CD4-positive, alpha-beta T cell treated with Interleukin-1 beta for 1 hour (primary cell): Measurements from ENCODE around the gene GSPT1.
"Not testable (repeated sequence)": the region's sequence is repeated elsewhere in the genome, so short reads cannot be mapped to it uniquely, and the experiment has no call there.

Source experiments
- DNase-seq, 2 donors: peaks; one replicate each; pipeline ENCODE4 v3.0.0-alpha.2; 2020 to 2022

Gene GSPT1

GRCh38 chr16:11851294-11852091 is 64.3 kb downstream of the GSPT1 start, which contains the start of gene RSL1D1:
Gene RSL1D1, minus strand, starts transcription at chr16:11851542. Its CDS starts 30 bp downstream, at chr16:11851512.
- DNase-seq = peak; percentile 95 to 96

GRCh38 chr16:11848842-11849241 is 66.9 kb downstream of the GSPT1 start:
- no peak for DNase-seq

- DNase-seq = no peak
Measured at GRCh38 chr16:11844499-11844898, 71.3 kb downstream of the GSPT1 start.

GRCh38 chr16:11843861-11844260 is 71.9 kb downstream of the GSPT1 start:
- DNase-seq = no peak

DNA sequence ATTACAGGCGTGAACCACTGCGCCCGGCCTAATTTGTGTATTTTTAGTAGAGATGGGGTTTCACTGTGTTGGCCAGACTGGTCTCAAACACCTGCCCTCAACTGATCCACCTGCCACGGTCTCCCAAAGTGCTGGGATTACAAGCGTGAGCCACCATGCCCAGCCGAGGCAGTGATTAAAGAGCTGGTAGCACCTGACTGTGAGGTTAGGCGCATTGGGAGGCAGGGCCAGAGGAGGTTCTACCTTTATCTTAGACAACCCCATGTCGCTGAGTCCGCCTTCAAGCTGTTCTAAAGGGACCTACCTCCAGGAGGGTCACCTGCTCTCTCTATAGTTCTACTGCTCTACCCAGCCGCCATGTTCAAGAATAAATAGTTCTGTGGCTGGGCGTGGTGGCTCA is 72.5 kb downstream of the GSPT1 start:
- DNase-seq = no peak

DNA sequence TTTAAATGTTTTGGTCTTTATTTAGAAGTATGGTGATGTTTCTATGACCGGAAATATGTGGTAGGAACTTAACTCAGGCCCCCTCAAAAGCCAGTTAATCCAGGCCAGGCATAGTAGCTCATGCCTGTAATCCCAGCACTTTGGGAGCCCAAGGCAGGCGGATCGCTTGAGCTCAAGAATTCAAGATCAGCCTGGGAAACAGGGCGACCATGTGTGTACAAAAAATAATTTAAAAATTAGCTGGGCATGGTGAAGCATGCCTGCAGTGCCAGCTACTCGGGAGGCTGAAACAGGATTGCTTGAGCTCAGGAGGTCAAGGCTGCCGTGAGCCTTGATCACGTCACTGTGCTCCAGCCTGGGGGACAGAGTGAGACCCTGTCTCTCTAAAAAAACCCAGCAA is 74.7 kb downstream of the GSPT1 start:
- DNase-seq = no peak

GRCh38 chr16:11836650-11837244 is 79.0 kb downstream of the GSPT1 start:
- DNase-seq = no peak

DNA sequence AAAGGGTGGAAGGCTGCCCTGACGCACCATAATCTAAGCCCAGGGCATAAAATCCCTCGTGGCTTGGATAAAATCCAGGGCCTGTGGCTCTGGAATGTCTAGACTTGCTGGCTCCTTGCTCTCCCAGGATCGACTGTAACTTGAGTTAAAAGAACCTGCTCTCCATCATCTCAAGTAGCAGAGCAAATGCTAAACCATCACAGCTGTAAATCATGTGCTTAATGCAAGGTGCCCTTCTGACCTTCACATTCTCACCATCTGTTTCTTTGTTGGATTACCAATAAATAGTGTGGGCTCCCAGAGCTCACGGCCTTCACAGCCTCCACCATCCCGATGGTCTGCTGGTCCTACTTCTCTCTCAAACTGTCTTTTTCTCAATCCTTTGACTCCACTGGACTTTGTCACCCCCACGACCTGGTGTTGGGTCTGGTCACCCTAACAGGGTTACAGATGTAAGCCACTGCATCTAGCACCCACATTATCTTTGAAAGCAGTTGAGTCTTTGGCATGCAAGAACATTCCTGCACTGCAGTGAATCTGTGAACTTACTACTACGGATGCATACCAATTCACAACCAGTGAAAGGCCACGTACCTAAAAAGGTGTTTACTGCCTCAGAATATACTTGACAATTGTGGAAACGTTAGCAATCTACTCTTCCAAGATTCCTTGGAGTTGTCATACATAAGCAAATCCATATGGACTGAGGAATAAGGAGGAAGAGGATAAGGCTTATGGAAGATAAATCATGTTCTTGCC is 79.7 kb downstream of the GSPT1 start:
- DNase-seq = no peak

- no peak for DNase-seq
Measured at GRCh38 chr16:11835309-11835708, 80.4 kb downstream of the GSPT1 start.

DNA sequence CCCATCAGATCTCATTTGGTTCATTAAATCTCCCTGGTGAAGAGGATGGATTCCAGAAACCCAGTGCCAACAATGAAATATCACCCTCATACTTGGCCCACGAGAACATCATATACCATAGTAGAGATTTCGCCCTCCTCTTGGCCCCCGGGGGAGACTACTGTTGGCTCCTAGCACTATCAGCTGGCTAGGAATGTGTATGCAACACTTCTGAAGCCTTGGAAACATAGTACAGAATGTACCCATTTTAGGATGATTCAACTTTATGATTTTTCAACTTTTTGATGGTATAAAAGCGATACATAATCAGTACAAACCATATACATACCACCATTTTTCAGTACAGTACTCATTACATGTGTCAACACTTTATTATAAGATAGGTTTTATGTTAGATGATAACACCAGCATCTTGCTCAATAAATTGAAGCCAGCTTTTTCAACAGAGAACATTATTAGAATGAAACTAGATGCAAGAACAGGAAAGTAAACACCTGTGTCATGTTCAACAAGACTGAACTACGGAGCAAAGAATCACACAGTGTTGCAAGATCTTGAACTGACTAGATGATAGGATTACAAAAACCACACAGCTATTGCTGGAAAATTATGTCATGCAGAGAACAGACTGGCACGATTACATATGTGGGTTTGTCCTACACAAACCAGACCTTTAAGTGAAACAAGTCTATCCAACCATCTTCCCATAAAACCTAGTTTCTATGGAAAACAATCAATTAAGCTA is 81.6 kb downstream of the GSPT1 start:
- no peak for DNase-seq

GRCh38 chr16:11828696-11829095 is 87.1 kb downstream of the GSPT1 start:
- DNase-seq = no peak

DNA sequence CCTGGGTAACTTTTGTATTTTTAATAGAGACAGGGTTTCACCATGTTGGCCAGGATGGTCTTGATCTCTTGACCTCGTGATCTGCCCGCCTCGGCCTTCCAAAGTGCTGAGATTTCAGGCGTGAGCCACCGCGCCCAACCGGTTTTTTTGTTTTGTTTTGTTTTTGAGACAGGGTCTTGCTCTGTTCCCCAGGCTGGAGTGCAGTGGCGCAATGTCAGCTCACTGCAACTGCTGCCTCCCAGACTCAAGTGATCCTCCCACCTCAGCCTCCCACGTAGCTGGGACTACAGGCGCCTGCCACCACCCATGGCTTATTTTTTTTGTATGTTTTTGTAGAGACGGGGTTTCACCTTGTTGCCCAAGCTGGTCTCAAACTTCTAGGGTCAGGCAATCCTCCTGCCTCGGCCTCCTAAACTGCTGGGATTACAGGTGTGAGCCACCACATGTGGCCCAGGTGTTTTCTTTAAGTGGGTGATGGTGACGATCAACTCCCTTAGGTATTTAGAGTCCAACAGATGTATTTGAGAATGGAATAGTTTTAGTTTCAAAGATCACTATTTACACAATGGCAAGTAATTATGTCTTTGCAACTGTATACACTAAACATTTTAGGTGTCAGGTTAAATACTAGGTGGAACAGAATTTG is 90.1 kb downstream of the GSPT1 start:
- DNase-seq = not testable (repeated sequence)

DNA sequence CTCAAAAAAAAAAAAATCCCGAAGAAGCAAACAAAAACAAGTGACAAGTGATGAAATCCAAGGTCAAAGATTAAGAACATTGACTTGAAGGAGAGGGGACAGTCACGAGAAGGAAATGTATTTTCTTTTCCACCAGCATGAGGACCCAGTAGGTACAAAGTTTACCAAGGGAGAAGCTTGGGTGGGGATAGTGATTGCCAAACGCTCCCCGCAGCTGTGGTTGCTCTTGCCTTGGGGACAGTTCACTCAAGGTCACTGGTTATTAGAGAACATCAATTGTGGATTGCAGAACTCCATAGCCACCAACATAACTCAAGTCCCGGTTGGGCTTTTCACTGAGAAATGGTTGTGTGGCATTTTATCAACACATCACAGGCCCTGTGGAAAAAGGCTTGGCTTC is 91.4 kb downstream of the GSPT1 start:
- peak in 1 of 2 donors; percentile 43 for DNase-seq

GRCh38 chr16:11823645-11824044 is 92.1 kb downstream of the GSPT1 start:
- DNase-seq = not testable (repeated sequence)

DNA sequence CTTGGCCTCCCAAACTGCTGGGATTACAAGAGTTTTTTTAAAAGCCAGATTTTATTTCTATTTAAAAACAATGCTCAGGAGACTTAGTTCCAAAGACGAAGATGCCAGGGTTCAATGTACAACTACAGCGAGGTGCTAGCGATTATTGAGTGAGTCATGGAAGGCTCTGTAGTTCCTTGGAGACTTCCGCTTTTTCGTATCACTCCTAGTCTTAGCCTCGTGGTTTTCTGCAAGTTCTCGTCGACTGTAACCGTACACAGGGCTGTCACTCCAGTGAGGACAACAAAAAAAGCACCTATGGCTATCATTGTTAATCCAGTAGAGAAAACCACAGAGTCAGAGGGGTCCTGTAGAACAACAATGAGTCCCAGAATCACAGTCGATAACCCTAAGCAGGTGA is 96.0 kb downstream of the GSPT1 start:
- DNase-seq = peak in 1 of 2 donors; percentile 9

GRCh38 chr16:11818970-11819369 is 96.8 kb downstream of the GSPT1 start:
- not testable (repeated sequence) for DNase-seq
